Activated naive CD4-positive, alpha-beta T cell treated with anti-CD3 and anti-CD28 coated beads, Interleukin-2, amount 50 U/mL, for 24 hours (primary cell): ENCODE measurements around the gene CNTROB.

Source experiments
- H3K27ac Mint-ChIP-seq: one replicate; pipeline ENCODE4 v1.8.0; 2021; ENCODE audit warnings: mild to moderate bottlenecking, mixed read lengths
- H3K27me3 Mint-ChIP-seq: one replicate; pipeline ENCODE4 v1.8.0; 2021; ENCODE audit warnings: mixed read lengths
- H3K36me3 Mint-ChIP-seq: one replicate; pipeline ENCODE4 v1.8.0; 2021; ENCODE audit warnings: mixed read lengths
- H3K4me1 Mint-ChIP-seq: one replicate; pipeline ENCODE4 v1.8.0; 2021; ENCODE audit warnings: mixed read lengths
- H3K4me3 Mint-ChIP-seq: one replicate; pipeline ENCODE4 v1.8.0; 2021; ENCODE audit warnings: mild to moderate bottlenecking, mixed read lengths
- H3K9me3 Mint-ChIP-seq: one replicate; pipeline ENCODE4 v1.8.0; 2021; ENCODE audit warnings: mixed read lengths

Gene CNTROB

GRCh38 chr17:7922845-7923628, 9.0 kb upstream of the CNTROB start:
- peak overlapping the region; percentile 80 for H3K27ac Mint-ChIP-seq
- peaks cover 12% of the 10 kb centered on the region for H3K4me1 Mint-ChIP-seq
- H3K4me3 Mint-ChIP-seq = peak overlapping the region; percentile 85
- H3K27me3 Mint-ChIP-seq = no peaks in the 10 kb centered on the region
- no peaks in the 10 kb centered on the region for H3K9me3 Mint-ChIP-seq
- no peaks in the 10 kb centered on the region for H3K36me3 Mint-ChIP-seq

- Mint-ChIP-seq H3K27me3 (no peaks in the 10 kb centered on the region), H3K27ac (peak overlapping the region; percentile 46), H3K36me3 (no peaks in the 10 kb centered on the region), H3K4me1 (peaks cover 29% of the 10 kb centered on the region), H3K4me3 (no peak overlapping the region), H3K9me3 (no peaks in the 10 kb centered on the region)
These were observed 4.4 kb upstream of the CNTROB start for GRCh38 chr17:7927596-7927995.

DNA sequence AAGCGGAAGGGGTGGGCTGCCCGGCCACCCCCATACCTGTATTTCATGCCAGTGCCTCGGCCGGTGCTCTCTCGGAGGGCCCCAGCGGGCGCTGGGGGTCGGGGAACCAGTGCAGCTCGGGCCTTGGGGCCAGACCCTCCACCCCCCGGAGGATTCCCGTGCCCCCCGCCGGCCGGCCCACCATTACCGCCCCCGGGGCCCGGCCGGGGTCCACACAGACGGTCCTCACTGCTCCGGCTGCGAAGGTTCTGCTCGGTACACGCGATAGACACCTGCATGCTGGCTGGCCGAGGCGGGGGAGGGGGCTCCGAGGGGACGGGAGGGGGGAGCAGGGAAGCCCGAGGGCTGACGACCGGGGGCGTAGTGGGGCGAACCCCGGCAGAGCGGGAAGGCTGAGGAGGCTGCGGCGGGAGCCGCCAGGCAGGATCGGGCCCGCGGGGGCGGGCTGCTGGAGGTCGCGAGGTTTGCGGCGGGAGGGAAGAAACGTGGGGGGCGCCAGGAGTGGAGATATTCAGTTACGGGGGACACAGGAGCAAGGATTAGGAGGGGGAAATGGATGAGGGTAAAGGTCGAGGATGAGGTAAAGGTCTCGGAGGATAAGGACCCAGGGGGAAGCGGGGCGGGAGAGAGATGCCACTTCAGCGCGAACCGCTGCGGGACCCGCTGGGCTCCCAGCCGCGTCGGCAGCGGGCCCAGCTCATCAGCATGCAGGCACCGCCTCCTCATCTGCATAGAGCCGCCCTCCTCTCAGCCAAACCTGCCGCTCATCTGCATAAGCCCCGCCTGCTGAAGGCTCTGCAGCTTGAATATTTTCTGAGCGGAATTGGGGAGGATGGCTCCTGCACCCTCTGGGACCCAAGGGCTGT, 2.6 kb upstream of the CNTROB start, which contains the start of gene KCNAB3:
Gene KCNAB3, minus strand, starts transcription at position 699 of the 866 bp plus-strand sequence. Its CDS starts 421 bp downstream, at position 278.
- no peaks in the 10 kb centered on the region for H3K9me3 Mint-ChIP-seq
- H3K27ac Mint-ChIP-seq = no peak within 1 kb of the TSS
- H3K4me3 Mint-ChIP-seq = peak within 1 kb of the TSS; percentile 97
- no peaks in the 10 kb centered on the region for H3K36me3 Mint-ChIP-seq
- H3K4me1 Mint-ChIP-seq = peaks cover 42% of the 10 kb centered on the region
- no peaks in the 10 kb centered on the region for H3K27me3 Mint-ChIP-seq

- peak overlapping the region; percentile 97 for H3K4me3 Mint-ChIP-seq
- H3K27ac Mint-ChIP-seq = peak overlapping the region; percentile 98
- no peaks in the 10 kb centered on the region for H3K9me3 Mint-ChIP-seq
- H3K27me3 Mint-ChIP-seq = no peaks in the 10 kb centered on the region
- H3K36me3 Mint-ChIP-seq = no peaks in the 10 kb centered on the region
- peaks cover 53% of the 10 kb centered on the region for H3K4me1 Mint-ChIP-seq
These were observed 970 bp upstream of the CNTROB start for GRCh38 chr17:7930841-7931631.

- Mint-ChIP-seq H3K4me1 (peaks cover 53% of the 10 kb centered on the region), H3K36me3 (peaks cover 4% of the 10 kb centered on the region)
These were observed 481 bp downstream of the CNTROB start for GRCh38 chr17:7932483-7932891.

GRCh38 chr17:7932949-7933348, 943 bp downstream of the CNTROB start:
- Mint-ChIP-seq H3K27ac (peak overlapping the region; percentile 85), H3K9me3 (no peaks in the 10 kb centered on the region), H3K4me1 (peaks cover 53% of the 10 kb centered on the region), H3K4me3 (peak overlapping the region; percentile 97), H3K27me3 (no peaks in the 10 kb centered on the region), H3K36me3 (peaks cover 4% of the 10 kb centered on the region)

More at GRCh38 chr17:7932483-7932891, 481 bp downstream of the CNTROB start:
- Mint-ChIP-seq H3K4me3 (peak overlapping the region; percentile 97), H3K27ac (peak overlapping the region; percentile 98), H3K9me3 (no peaks in the 10 kb centered on the region), H3K27me3 (no peaks in the 10 kb centered on the region)

DNA sequence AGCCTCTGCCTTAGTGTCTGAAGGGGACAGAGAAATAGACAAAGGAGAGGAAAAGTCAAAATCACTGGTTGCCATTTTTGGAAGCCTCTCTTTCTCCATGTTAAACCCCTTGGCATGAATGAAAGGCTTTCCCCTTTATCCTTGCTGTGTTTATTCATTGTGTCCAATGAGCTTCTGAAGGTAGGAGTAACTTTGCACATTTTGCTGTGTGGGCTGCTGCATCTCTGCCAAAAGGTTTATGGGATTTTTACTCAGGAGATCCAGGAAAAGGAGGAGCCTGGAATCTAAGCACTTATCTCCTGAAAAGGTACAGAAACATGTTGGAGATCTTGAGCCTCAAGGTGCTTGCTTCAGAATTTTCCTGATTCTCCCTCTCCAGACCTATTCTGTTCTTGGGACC, 3.9 kb downstream of the CNTROB start:
- H3K36me3 Mint-ChIP-seq = peaks cover 12% of the 10 kb centered on the region

GRCh38 chr17:7940034-7940433, 8.0 kb downstream of the CNTROB start:
- H3K27ac Mint-ChIP-seq = no peak overlapping the region
- H3K4me3 Mint-ChIP-seq = no peak overlapping the region
- no peaks in the 10 kb centered on the region for H3K27me3 Mint-ChIP-seq
- H3K9me3 Mint-ChIP-seq = no peaks in the 10 kb centered on the region
- H3K4me1 Mint-ChIP-seq = peaks cover 4% of the 10 kb centered on the region
- H3K36me3 Mint-ChIP-seq = peaks cover 16% of the 10 kb centered on the region

More for the DNA sequence above, 3.9 kb downstream of the CNTROB start:
- Mint-ChIP-seq H3K9me3 (no peaks in the 10 kb centered on the region), H3K4me3 (no peak overlapping the region), H3K27me3 (no peaks in the 10 kb centered on the region), H3K27ac (no peak overlapping the region), H3K4me1 (peaks cover 40% of the 10 kb centered on the region)

- Mint-ChIP-seq H3K36me3 (peaks cover 16% of the 10 kb centered on the region), H3K4me1 (no peaks in the 10 kb centered on the region), H3K27me3 (no peaks in the 10 kb centered on the region), H3K9me3 (no peaks in the 10 kb centered on the region), H3K27ac (peak overlapping the region; percentile 27), H3K4me3 (no peak overlapping the region)
These were observed 8.7 kb downstream of the CNTROB start for GRCh38 chr17:7940743-7941142.

GRCh38 chr17:7943291-7943690, 11.3 kb downstream of the CNTROB start:
- Mint-ChIP-seq H3K4me1 (no peaks in the 10 kb centered on the region), H3K36me3 (peaks cover 17% of the 10 kb centered on the region), H3K27ac (no peak overlapping the region), H3K27me3 (no peaks in the 10 kb centered on the region), H3K4me3 (no peak overlapping the region), H3K9me3 (no peaks in the 10 kb centered on the region)

GRCh38 chr17:7944326-7944725, 12.3 kb downstream of the CNTROB start:
- Mint-ChIP-seq H3K9me3 (no peaks in the 10 kb centered on the region), H3K4me1 (no peaks in the 10 kb centered on the region), H3K36me3 (peaks cover 25% of the 10 kb centered on the region), H3K27me3 (no peaks in the 10 kb centered on the region), H3K4me3 (no peak overlapping the region), H3K27ac (no peak overlapping the region)

DNA sequence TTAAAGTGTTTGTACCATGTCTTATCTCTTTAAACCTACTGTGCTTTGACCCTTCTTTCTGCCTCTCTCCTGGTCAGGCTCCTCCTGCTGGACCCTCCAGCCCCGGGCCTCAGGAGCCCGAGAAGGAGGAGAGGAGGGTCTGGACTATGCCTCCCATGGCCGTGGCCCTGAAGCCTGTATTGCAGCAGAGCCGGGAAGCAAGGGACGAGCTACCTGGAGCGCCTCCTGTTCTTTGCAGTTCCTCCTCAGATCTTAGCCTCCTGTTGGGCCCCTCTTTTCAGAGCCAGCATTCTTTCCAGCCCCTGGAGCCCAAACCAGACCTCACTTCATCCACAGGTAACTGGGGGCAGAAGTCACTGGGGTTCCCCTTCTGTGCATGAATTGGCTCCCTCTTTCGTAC, 13.6 kb downstream of the CNTROB start:
- peaks cover 21% of the 10 kb centered on the region for H3K36me3 Mint-ChIP-seq
- no peaks in the 10 kb centered on the region for H3K9me3 Mint-ChIP-seq
- H3K4me1 Mint-ChIP-seq = peaks cover 6% of the 10 kb centered on the region
- H3K27ac Mint-ChIP-seq = no peak overlapping the region
- no peaks in the 10 kb centered on the region for H3K27me3 Mint-ChIP-seq
- no peak overlapping the region for H3K4me3 Mint-ChIP-seq

GRCh38 chr17:7946441-7946840, 14.4 kb downstream of the CNTROB start:
- no peak overlapping the region for H3K4me3 Mint-ChIP-seq
- H3K27me3 Mint-ChIP-seq = no peaks in the 10 kb centered on the region
- peak overlapping the region; percentile 41 for H3K27ac Mint-ChIP-seq
- no peaks in the 10 kb centered on the region for H3K9me3 Mint-ChIP-seq
- H3K36me3 Mint-ChIP-seq = peaks cover 18% of the 10 kb centered on the region
- peaks cover 10% of the 10 kb centered on the region for H3K4me1 Mint-ChIP-seq

DNA sequence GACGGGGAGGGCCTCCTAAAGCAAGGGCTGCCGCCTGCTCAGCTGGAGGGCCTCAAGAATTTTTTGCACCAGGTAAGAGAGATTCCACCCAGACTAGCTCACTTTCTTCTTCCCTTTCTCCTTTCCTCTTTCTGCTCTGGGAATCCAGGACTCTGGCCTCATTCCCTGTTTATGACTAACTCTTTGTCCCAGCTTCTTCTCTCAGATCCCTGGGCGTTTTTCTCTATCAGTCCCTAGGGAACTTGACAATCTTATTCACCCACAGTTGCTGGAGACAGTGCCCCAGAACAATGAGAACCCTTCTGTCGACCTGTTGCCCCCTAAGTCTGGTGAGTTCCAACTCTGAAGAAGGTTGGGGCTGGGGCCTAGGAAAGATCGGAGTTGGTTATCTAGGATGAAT, 15.6 kb downstream of the CNTROB start:
- Mint-ChIP-seq H3K9me3 (no peaks in the 10 kb centered on the region), H3K4me3 (no peak overlapping the region), H3K27ac (no peak overlapping the region), H3K4me1 (peaks cover 13% of the 10 kb centered on the region), H3K36me3 (peaks cover 18% of the 10 kb centered on the region), H3K27me3 (no peaks in the 10 kb centered on the region)

DNA sequence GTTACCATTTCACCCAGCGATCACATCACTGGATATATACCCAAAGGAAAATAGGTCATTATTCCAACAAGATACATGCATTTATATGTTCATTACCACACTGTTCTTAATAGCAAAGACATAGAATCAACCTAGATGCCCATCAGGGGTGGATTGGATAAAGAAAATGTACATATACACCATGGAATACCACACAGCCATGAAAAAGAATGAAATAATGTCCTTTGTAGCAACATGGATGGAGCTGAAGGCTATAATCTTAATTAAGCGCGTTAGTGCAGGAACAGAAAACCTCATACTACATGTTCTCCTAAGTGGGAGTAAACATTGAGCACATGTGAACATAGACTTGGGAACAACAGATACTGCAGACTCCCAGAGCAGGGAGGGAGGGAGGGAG, 18.6 kb downstream of the CNTROB start:
- no peak overlapping the region for H3K4me3 Mint-ChIP-seq
- H3K36me3 Mint-ChIP-seq = peaks cover 15% of the 10 kb centered on the region
- no peaks in the 10 kb centered on the region for H3K9me3 Mint-ChIP-seq
- peaks cover 13% of the 10 kb centered on the region for H3K4me1 Mint-ChIP-seq
- H3K27me3 Mint-ChIP-seq = no peaks in the 10 kb centered on the region
- H3K27ac Mint-ChIP-seq = peak overlapping the region; percentile 10
